SK-N-MC (cell line): ENCODE results near the gene HELZ2.

Experiments used
- EZH2 ChIP-seq: fragments of 200-600 bp; sonication (generic); IDR thresholded peaks from one replicate; pipeline ENCODE4 v1.6.1; 2017; ENCODE audit warnings: antibody characterized with exemption
- POLR2AphosphoS5 ChIP-seq: IDR thresholded peaks from 2 replicates; pipeline ENCODE4 v1.6.1; 2012; ENCODE audit warnings: mild to moderate bottlenecking, low read depth, low read length, borderline replicate concordance

GRCh38 chr20:63552481-63553249, 21.4 kb downstream of the HELZ2 start:
- TF ChIP-seq EZH2, result no peak
- no peak for TF ChIP-seq POLR2AphosphoS5
